GM12878 (cell line): ENCODE results near the gene NOTCH3. TPM values are rescaled to one million over a fixed set of nuclear protein-coding genes. Genes with fewer than 3 reads are reported as not detected.

Experiments used
- ATAC-seq: fragments of 200-7000 bp; cut with Tn5 transposase; 3 replicates; pipeline ENCODE4 v1.9.1; 2020; ENCODE audit warnings: mild to moderate bottlenecking, moderate library complexity
- BruUV-seq: library from RNA; stranded (reverse); fragments of 400-500 nt; replicated peaks from 2 replicates; lab custom pipeline; 2021; lab: Mats Ljungman, UMichigan
- CTCF ChIA-PET: fragments of 300-600 bp; sonication (Branson Sonifier 250); formaldehyde crosslinking; extraction: SDS; loops from one replicate; lab custom pipeline; 2021; ENCODE audit warnings: inconsistent platforms; lab: Yijun Ruan, JAX
- POLR2A ChIA-PET: fragments of 350-600 bp; formaldehyde crosslinking; extraction: SDS; loops from one replicate; lab custom pipeline; 2021; ENCODE audit warnings: inconsistent platforms; lab: Charles Lee
- RAD21 ChIA-PET: fragments of 300-600 bp; sonication (Branson Sonifier 250); formaldehyde crosslinking; loops from one replicate; lab custom pipeline; 2023; ENCODE audit warnings: antibody characterized with exemption; ENCODE audit not compliant: unreplicated experiment; lab: Charles Lee
- SMC1A ChIA-PET: fragments of 300-600 bp; sonication (Branson Sonifier 250); formaldehyde crosslinking; loops from one replicate; lab custom pipeline; 2023; ENCODE audit not compliant: unreplicated experiment, uncharacterized antibody; lab: Charles Lee
- DNase-seq: peaks from one replicate; pipeline ENCODE4 v3.0.0-alpha.2; 2011; ENCODE audit warnings: low read depth, low spot score
- FAIRE-seq: peaks from 3 replicates; lab custom pipeline; 2011; peaks lifted over from hg19 to GRCh38; lab: Jason Lieb, UNC
- H2AFZ ChIP-seq: 2 replicates; pipeline ENCODE4 v1.6.0; 2011; ENCODE audit warnings: low read depth, low read length, control low read depth; ENCODE audit not compliant: control insufficient read depth
- H3K27ac ChIP-seq: 2 replicates; pipeline ENCODE4 v1.5.1; 2011; ENCODE audit warnings: control low read depth; ENCODE audit not compliant: control insufficient read depth, insufficient read depth
- H3K27me3 ChIP-seq, 2 experiments: replicated peaks in 1 of 2; 2 replicates each; pipeline versions ENCODE4 v1.6.0 to v1.6.1; 2011; ENCODE audit warnings: low read length in 1 of 2; ENCODE audit not compliant: control insufficient read depth in 2 of 2, insufficient read depth in 2 of 2
- H3K36me3 ChIP-seq, 2 experiments: 2 replicates each; pipeline ENCODE4 v1.5.1; 2011; ENCODE audit warnings: low read length in 1 of 2; ENCODE audit not compliant: control insufficient read depth in 2 of 2, insufficient read depth in 2 of 2
- H3K4me1 ChIP-seq: 2 replicates; pipeline ENCODE4 v1.6.1; 2011; ENCODE audit warnings: mild to moderate bottlenecking, low read length, moderate library complexity, mixed read lengths; ENCODE audit not compliant: control insufficient read depth, insufficient read depth
- H3K4me2 ChIP-seq: 2 replicates; pipeline ENCODE4 v1.6.0; 2011; ENCODE audit warnings: control low read depth; ENCODE audit not compliant: control insufficient read depth, insufficient read depth
- H3K4me3 ChIP-seq: fragments of 200-600 bp; sonication (generic); 2 replicates; pipeline ENCODE4 v1.5.1; 2016
- H3K79me2 ChIP-seq: 2 replicates; pipeline ENCODE4 v1.6.0; 2011; ENCODE audit warnings: low read length; ENCODE audit not compliant: control insufficient read depth, insufficient read depth
- H3K9ac ChIP-seq: 2 replicates; pipeline ENCODE4 v1.8.0; 2011; ENCODE audit warnings: low read length, control low read depth, mixed read lengths; ENCODE audit not compliant: control insufficient read depth, insufficient read depth
- H3K9me3 ChIP-seq: replicated peaks from 3 replicates; pipeline ENCODE4 v1.5.1; 2011; ENCODE audit warnings: mild to moderate bottlenecking, low read length; ENCODE audit not compliant: control insufficient read depth, insufficient read depth
- H4K20me1 ChIP-seq: 2 replicates; pipeline ENCODE4 v1.6.0; 2011; ENCODE audit not compliant: control insufficient read depth, insufficient read depth
- SMAD1 ChIP-seq: fragments of 450-650 bp; IDR thresholded peaks from 2 replicates; pipeline ENCODE4 v1.6.1; 2018; ENCODE audit warnings: mild to moderate bottlenecking, low read depth; ENCODE audit not compliant: partially characterized antibody
- ZBTB11 ChIP-seq: fragments of 450-650 bp; formaldehyde crosslinking; IDR thresholded peaks from 2 replicates; pipeline ENCODE4 v1.5.0; 2022; ENCODE audit warnings: mild to moderate bottlenecking, missing genetic modification characterization
- WGBS: methylation state at CpG from one replicate; pipeline ENCODE4 v1.1.6; 2016; ENCODE audit warnings: low lambda C conversion rate; ENCODE audit not compliant: insufficient replicate concordance, insufficient coverage; ENCODE audit errors: missing lambda C conversion rate; 5-methylcytosine and 5-hydroxymethylcytosine counted together
- in situ Hi-C: fragments of 300-500 bp; cut with MboI; formaldehyde crosslinking; loops from 9 replicates; pipeline ENCODE4 v1.14.3; 2018; ENCODE audit warnings: mixed read lengths
- intact Hi-C: fragments of 100-400 bp; cut with micrococcal nuclease; formaldehyde crosslinking; loops from one replicate; pipeline ENCODE4 v1.14.2; 2022; ENCODE audit not compliant: unreplicated experiment
- polyA plus RNA-seq, 11 experiments: library from polyadenylated mRNA; depleted of rRNA in 4 of 11; unstranded in 6 of 11; stranded (reverse) in 5 of 11; fragments of >200 nt; fragmentation: Nextera tagmentation in 4 of 11; fragmentation: Illumina TruSeq in 1 of 11; extraction: Ambion mirVana in 4 of 11; extraction: Trizol in 1 of 11; gene quantifications; 1 replicate in 1 of 11; 2 replicates in 10 of 11; pipeline versions ENCODE4 v1.2.1 to v1.2.3, GENCODE V29; 2011 to 2016; ENCODE audit warnings: inconsistent platforms in 2 of 11, missing spikeins in 2 of 11, low read depth in 1 of 11
- total RNA-seq, 4 experiments: library from RNA; depleted of rRNA in 3 of 4; stranded (reverse); fragments of >200 nt in 3 of 4; fragmentation: Illumina TruSeq in 1 of 4; extraction: Trizol in 1 of 4; gene quantifications; 2 replicates each; pipeline versions ENCODE4 v1.2.1 to v1.2.3, GENCODE V29; 2013 to 2021

Gene NOTCH3
- total and polyA plus RNA-seq, 10 of the 15 experiments (the other 5 are each of a cell fraction or from before 2014, with no cell fraction given) = 0.01 to 0.42 (median 0.10) TPM; not detected in 5

- WGBS = 50% methylated on average over 27 of the region's 39 CpGs
- no peaks in the 10 kb centered on the region for H3K27me3 ChIP-seq
- H3K4me2 ChIP-seq = no peak overlapping the region
- BruUV-seq = no TSS peak
- no peak for FAIRE-seq
- TF ChIP-seq SMAD1 (no peak), ZBTB11 (no peak)
- ChIA-PET POLR2A (no interaction called here), CTCF (no interaction called here), RAD21 (no interaction called here), SMC1A (no interaction called here)
- DNase-seq = no peak
- no peak overlapping the region for H3K9ac ChIP-seq
- H3K4me3 ChIP-seq = no peak overlapping the region
- H2AFZ ChIP-seq = no peak overlapping the region
- H3K36me3 ChIP-seq = no peaks in the 10 kb centered on the region
- in situ Hi-C loops = no loop called here
- intact Hi-C loops = no loop called here
- no peak for ATAC-seq
- H4K20me1 ChIP-seq = no peaks in the 10 kb centered on the region
- no peaks in the 10 kb centered on the region for H3K79me2 ChIP-seq
- H3K9me3 ChIP-seq = no peaks in the 10 kb centered on the region
- no peak overlapping the region for H3K27ac ChIP-seq
- H3K4me1 ChIP-seq = peaks cover 3% of the 10 kb centered on the region; the same call in 1 of the 2 replicates
These were observed 20.1 kb downstream of the NOTCH3 start for GRCh38 chr19:15180451-15181390.
